Occipital lobe (tissue), 2 donors: Measurements from ENCODE around the gene ADRM1. TPM values are rescaled to one million over a fixed set of nuclear protein-coding genes. Genes with fewer than 3 reads are reported as not detected.

ENCODE experiments used
- DNase-seq: peaks from one replicate; lab custom pipeline; 2025; lab: John Stamatoyannopoulos, UW
- total RNA-seq: library from RNA; depleted of rRNA; stranded (reverse); fragments of >200 nt; gene quantifications from one replicate; pipeline ENCODE4 v1.2.3, GENCODE V29; 2014

ADRM1 gene
- total RNA-seq, 1 donor from 2014 or later = 30.6 TPM

GRCh38 chr20:62336775-62337557 lies 34.2 kb downstream of the ADRM1 start:
- no peak for DNase-seq

- no peak for DNase-seq
Measured at GRCh38 chr20:62337558-62338293, 34.9 kb downstream of the ADRM1 start.

- no peak for DNase-seq
Measured at GRCh38 chr20:62338294-62338620, 35.5 kb downstream of the ADRM1 start.

- no peak for DNase-seq
Measured at GRCh38 chr20:62339647-62340062, 36.9 kb downstream of the ADRM1 start.

GRCh38 chr20:62342910-62343309 lies 40.1 kb downstream of the ADRM1 start:
- DNase-seq = no peak

- no peak for DNase-seq
Measured at GRCh38 chr20:62344092-62344491, 41.3 kb downstream of the ADRM1 start.

GRCh38 chr20:62344782-62345181 lies 42.0 kb downstream of the ADRM1 start:
- DNase-seq = no peak

GRCh38 chr20:62345681-62346370 lies 43.0 kb downstream of the ADRM1 start:
- DNase-seq = no peak

- DNase-seq = no peak
Measured at GRCh38 chr20:62346398-62347150, 43.8 kb downstream of the ADRM1 start.

- DNase-seq = no peak
Measured at GRCh38 chr20:62347151-62347404, 44.3 kb downstream of the ADRM1 start.

- DNase-seq = no peak
Measured at GRCh38 chr20:62347445-62347844, 44.6 kb downstream of the ADRM1 start.

- DNase-seq = no peak
Measured at GRCh38 chr20:62348604-62349003, 45.8 kb downstream of the ADRM1 start.

GRCh38 chr20:62349556-62350097 lies 46.8 kb downstream of the ADRM1 start:
- no peak for DNase-seq

- DNase-seq = no peak
Measured at GRCh38 chr20:62350098-62350628, 47.4 kb downstream of the ADRM1 start.

- DNase-seq = no peak
Measured at GRCh38 chr20:62350629-62351422, 48.0 kb downstream of the ADRM1 start.

- DNase-seq = no peak
Measured at GRCh38 chr20:62351469-62352401, 48.9 kb downstream of the ADRM1 start.

GRCh38 chr20:62352402-62353288 lies 49.8 kb downstream of the ADRM1 start:
- DNase-seq = peak; percentile 57

GRCh38 chr20:62353289-62354030 lies 50.7 kb downstream of the ADRM1 start:
- no peak for DNase-seq
